Activated naive CD4-positive, alpha-beta T cell treated with anti-CD3 and anti-CD28 coated beads, Interleukin-2, amount 50 U/mL, for 24 hours (primary cell): ENCODE results near the gene FAM174C.
"Not testable (repeated sequence)": the region's sequence is repeated elsewhere in the genome, so short reads cannot be mapped to it uniquely, and the experiment has no call there.

Experiments used
- H3K27ac Mint-ChIP-seq: one replicate; pipeline ENCODE4 v1.8.0; 2021; ENCODE audit warnings: mild to moderate bottlenecking, mixed read lengths
- H3K27me3 Mint-ChIP-seq: one replicate; pipeline ENCODE4 v1.8.0; 2021; ENCODE audit warnings: mixed read lengths
- H3K36me3 Mint-ChIP-seq: one replicate; pipeline ENCODE4 v1.8.0; 2021; ENCODE audit warnings: mixed read lengths
- H3K4me1 Mint-ChIP-seq: one replicate; pipeline ENCODE4 v1.8.0; 2021; ENCODE audit warnings: mixed read lengths
- H3K4me3 Mint-ChIP-seq: one replicate; pipeline ENCODE4 v1.8.0; 2021; ENCODE audit warnings: mild to moderate bottlenecking, mixed read lengths
- H3K9me3 Mint-ChIP-seq: one replicate; pipeline ENCODE4 v1.8.0; 2021; ENCODE audit warnings: mixed read lengths

Gene FAM174C

GRCh38 chr19:1244693-1245451 is 30.5 kb upstream of the FAM174C start:
- no peak overlapping the region for H3K27ac Mint-ChIP-seq
- no peaks in the 10 kb centered on the region for H3K36me3 Mint-ChIP-seq
- no peaks in the 10 kb centered on the region for H3K9me3 Mint-ChIP-seq
- H3K4me1 Mint-ChIP-seq = peaks cover 14% of the 10 kb centered on the region
- H3K27me3 Mint-ChIP-seq = no peaks in the 10 kb centered on the region
- H3K4me3 Mint-ChIP-seq = peak overlapping the region; percentile 71

- Mint-ChIP-seq H3K27ac (no peak overlapping the region), H3K4me3 (no peak overlapping the region), H3K36me3 (no peaks in the 10 kb centered on the region), H3K27me3 (no peaks in the 10 kb centered on the region), H3K4me1 (peaks cover 14% of the 10 kb centered on the region), H3K9me3 (no peaks in the 10 kb centered on the region)
These were observed 29.7 kb upstream of the FAM174C start for GRCh38 chr19:1245494-1246264.

GRCh38 chr19:1246265-1247087 is 28.9 kb upstream of the FAM174C start:
- not testable (repeated sequence) for H3K4me3 Mint-ChIP-seq

GRCh38 chr19:1247748-1248138 is 27.6 kb upstream of the FAM174C start:
- peaks cover 4% of the 10 kb centered on the region for H3K4me1 Mint-ChIP-seq
- H3K36me3 Mint-ChIP-seq = no peaks in the 10 kb centered on the region
- no peaks in the 10 kb centered on the region for H3K27me3 Mint-ChIP-seq
- H3K9me3 Mint-ChIP-seq = no peaks in the 10 kb centered on the region
- H3K4me3 Mint-ChIP-seq = peak overlapping the region; percentile 23
- H3K27ac Mint-ChIP-seq = no peak overlapping the region

More at GRCh38 chr19:1246265-1247087, 28.9 kb upstream of the FAM174C start:
- H3K9me3 Mint-ChIP-seq, H3K27ac Mint-ChIP-seq, H3K36me3 Mint-ChIP-seq, H3K27me3 Mint-ChIP-seq, H3K4me1 Mint-ChIP-seq: not testable (repeated sequence)

- H3K4me1 Mint-ChIP-seq = peaks cover 5% of the 10 kb centered on the region
- H3K4me3 Mint-ChIP-seq = peak within 1 kb of the TSS; percentile 72
- H3K27me3 Mint-ChIP-seq = no peaks in the 10 kb centered on the region
- no peak within 1 kb of the TSS for H3K27ac Mint-ChIP-seq
- H3K36me3 Mint-ChIP-seq = no peaks in the 10 kb centered on the region
- H3K9me3 Mint-ChIP-seq = no peaks in the 10 kb centered on the region
These were observed 27.1 kb upstream of the FAM174C start, which contains the start of gene MIDN for GRCh38 chr19:1248139-1248785. Gene MIDN, plus strand, starts transcription at chr19:1248583. Its CDS starts 1,714 bp downstream, at chr19:1250297.

- no peaks in the 10 kb centered on the region for H3K27me3 Mint-ChIP-seq
- no peak overlapping the region for H3K27ac Mint-ChIP-seq
- peaks cover 8% of the 10 kb centered on the region for H3K4me1 Mint-ChIP-seq
- H3K9me3 Mint-ChIP-seq = no peaks in the 10 kb centered on the region
- peak overlapping the region; percentile 72 for H3K4me3 Mint-ChIP-seq
- H3K36me3 Mint-ChIP-seq = no peaks in the 10 kb centered on the region
These were observed 26.5 kb upstream of the FAM174C start for GRCh38 chr19:1248786-1249297.

- H3K9me3 Mint-ChIP-seq = no peaks in the 10 kb centered on the region
- peaks cover 9% of the 10 kb centered on the region for H3K4me1 Mint-ChIP-seq
- H3K27ac Mint-ChIP-seq = peak overlapping the region; percentile 91
- no peaks in the 10 kb centered on the region for H3K36me3 Mint-ChIP-seq
- H3K4me3 Mint-ChIP-seq = peak overlapping the region; percentile 83
- no peaks in the 10 kb centered on the region for H3K27me3 Mint-ChIP-seq
These were observed 25.9 kb upstream of the FAM174C start for GRCh38 chr19:1249298-1249989.

GRCh38 chr19:1249990-1250436 is 25.3 kb upstream of the FAM174C start:
- Mint-ChIP-seq H3K9me3 (no peaks in the 10 kb centered on the region), H3K4me3 (peak overlapping the region; percentile 83), H3K36me3 (no peaks in the 10 kb centered on the region), H3K4me1 (peaks cover 11% of the 10 kb centered on the region), H3K27ac (no peak overlapping the region), H3K27me3 (no peaks in the 10 kb centered on the region)

GRCh38 chr19:1250437-1251260 is 24.7 kb upstream of the FAM174C start:
- Mint-ChIP-seq H3K27me3 (no peaks in the 10 kb centered on the region), H3K4me1 (peaks cover 11% of the 10 kb centered on the region), H3K27ac (no peak overlapping the region), H3K9me3 (no peaks in the 10 kb centered on the region), H3K4me3 (peak overlapping the region; percentile 92), H3K36me3 (no peaks in the 10 kb centered on the region)

- H3K27ac Mint-ChIP-seq = peak overlapping the region; percentile 91
- H3K4me3 Mint-ChIP-seq = peak overlapping the region; percentile 92
- H3K27me3 Mint-ChIP-seq = no peaks in the 10 kb centered on the region
- no peaks in the 10 kb centered on the region for H3K36me3 Mint-ChIP-seq
- H3K4me1 Mint-ChIP-seq = peaks cover 11% of the 10 kb centered on the region
- H3K9me3 Mint-ChIP-seq = no peaks in the 10 kb centered on the region
These were observed 23.8 kb upstream of the FAM174C start for GRCh38 chr19:1251330-1252220.

- no peak overlapping the region for H3K27ac Mint-ChIP-seq
- no peaks in the 10 kb centered on the region for H3K27me3 Mint-ChIP-seq
- H3K4me1 Mint-ChIP-seq = peaks cover 12% of the 10 kb centered on the region
These were observed 23.0 kb upstream of the FAM174C start for GRCh38 chr19:1252221-1252820.

GRCh38 chr19:1252821-1253513 is 22.4 kb upstream of the FAM174C start:
- Mint-ChIP-seq H3K36me3 (peaks cover 1% of the 10 kb centered on the region), H3K9me3 (no peaks in the 10 kb centered on the region), H3K27ac (peak overlapping the region; percentile 51), H3K4me1 (peaks cover 18% of the 10 kb centered on the region), H3K27me3 (no peaks in the 10 kb centered on the region), H3K4me3 (peak overlapping the region; percentile 71)

More at GRCh38 chr19:1252221-1252820, 23.0 kb upstream of the FAM174C start:
- no peaks in the 10 kb centered on the region for H3K9me3 Mint-ChIP-seq
- H3K36me3 Mint-ChIP-seq = no peaks in the 10 kb centered on the region
- peak overlapping the region; percentile 92 for H3K4me3 Mint-ChIP-seq
